A673 (cell line): Measurements from ENCODE around the gene TMEM255B.

Source experiments
- EZH2 ChIP-seq: fragments of 200-600 bp; sonication (generic); IDR thresholded peaks from 2 replicates; pipeline ENCODE4 v1.6.1; 2017; ENCODE audit warnings: borderline replicate concordance, low read depth, mild to moderate bottlenecking, mixed read lengths, antibody characterized with exemption, low read length; ENCODE audit not compliant: poor library complexity, severe bottlenecking
- TF ChIP-seq, protein P1 (sequence below): fragments of 300-800, 200-600 bp; sonication (generic); conservative IDR thresholded peaks from 2 replicates; pipeline ENCODE4 v1.5.1; 2017; ENCODE audit warnings: low read depth, mild to moderate bottlenecking, antibody characterized with exemption, low read length, moderate library complexity, mixed read lengths

DNA sequence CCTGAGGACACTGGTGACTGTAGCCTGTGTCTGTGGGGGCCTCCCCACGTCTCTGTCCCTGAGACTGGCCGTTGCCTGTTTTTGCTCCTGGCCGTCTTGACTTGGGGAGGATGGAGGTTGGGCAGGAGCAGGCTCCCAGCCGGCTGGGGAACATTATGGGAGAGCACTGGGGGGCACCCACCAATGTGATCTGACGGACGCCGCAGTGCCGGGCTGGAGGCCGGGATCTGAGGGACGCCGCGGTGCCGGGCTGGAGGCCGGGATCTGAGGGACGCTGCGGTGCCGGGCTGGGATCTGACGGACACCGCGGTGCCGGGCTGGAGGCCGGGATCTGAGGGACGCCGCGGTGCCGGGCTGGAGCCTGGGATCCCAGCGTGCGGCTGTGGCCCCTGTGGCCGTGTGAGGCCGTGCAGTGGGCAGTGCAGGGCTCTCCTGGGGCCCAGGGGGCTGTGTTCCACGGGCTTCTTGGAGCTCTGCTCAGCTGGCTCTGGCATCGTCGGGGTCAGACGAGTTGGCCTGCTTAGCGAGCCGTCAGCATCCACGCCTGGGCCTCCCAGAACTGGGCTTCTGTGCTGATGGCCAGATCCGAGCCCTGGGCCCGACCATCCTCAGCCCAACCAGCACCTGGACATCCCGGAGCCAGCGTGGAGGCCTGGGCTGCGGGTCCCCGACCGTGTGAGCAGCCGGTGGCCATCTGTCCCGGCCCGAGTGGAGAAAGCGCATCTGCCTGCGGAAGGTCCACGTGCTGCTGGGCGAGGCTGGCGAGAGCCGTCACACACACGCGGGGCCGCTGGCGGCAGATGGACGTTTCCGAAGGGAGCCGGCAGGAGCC lies 59.0 kb downstream of the TMEM255B start:
- TF ChIP-seq, protein P1, sequence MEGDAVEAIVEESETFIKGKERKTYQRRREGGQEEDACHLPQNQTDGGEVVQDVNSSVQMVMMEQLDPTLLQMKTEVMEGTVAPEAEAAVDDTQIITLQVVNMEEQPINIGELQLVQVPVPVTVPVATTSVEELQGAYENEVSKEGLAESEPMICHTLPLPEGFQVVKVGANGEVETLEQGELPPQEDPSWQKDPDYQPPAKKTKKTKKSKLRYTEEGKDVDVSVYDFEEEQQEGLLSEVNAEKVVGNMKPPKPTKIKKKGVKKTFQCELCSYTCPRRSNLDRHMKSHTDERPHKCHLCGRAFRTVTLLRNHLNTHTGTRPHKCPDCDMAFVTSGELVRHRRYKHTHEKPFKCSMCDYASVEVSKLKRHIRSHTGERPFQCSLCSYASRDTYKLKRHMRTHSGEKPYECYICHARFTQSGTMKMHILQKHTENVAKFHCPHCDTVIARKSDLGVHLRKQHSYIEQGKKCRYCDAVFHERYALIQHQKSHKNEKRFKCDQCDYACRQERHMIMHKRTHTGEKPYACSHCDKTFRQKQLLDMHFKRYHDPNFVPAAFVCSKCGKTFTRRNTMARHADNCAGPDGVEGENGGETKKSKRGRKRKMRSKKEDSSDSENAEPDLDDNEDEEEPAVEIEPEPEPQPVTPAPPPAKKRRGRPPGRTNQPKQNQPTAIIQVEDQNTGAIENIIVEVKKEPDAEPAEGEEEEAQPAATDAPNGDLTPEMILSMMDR: no peak
- no peak for TF ChIP-seq EZH2
